Subcutaneous abdominal adipose tissue (tissue), 5 donors: Measurements from ENCODE around the gene CMTM3.
A peak's percentile ranks its signal among the peaks of the same experiment; 100 is the strongest.

ENCODE experiments used
- H3K27ac ChIP-seq: one replicate; pipeline ENCODE4 v1.7.0; 2013; ENCODE audit warnings: low read depth, mild to moderate bottlenecking, inconsistent platforms, low read length, moderate library complexity
- H3K27me3 ChIP-seq, 5 donors: one replicate each; pipeline ENCODE4 v1.7.0; 2013; ENCODE audit warnings: low read length in 5 of 5, inconsistent platforms in 1 of 5; ENCODE audit not compliant: control insufficient read depth in 5 of 5, insufficient read depth in 4 of 5
- H3K36me3 ChIP-seq, 5 donors: one replicate each; pipeline ENCODE4 v1.7.0; 2013; ENCODE audit warnings: low read length in 5 of 5; ENCODE audit not compliant: control insufficient read depth in 5 of 5, insufficient read depth in 5 of 5
- H3K4me1 ChIP-seq, 5 donors: one replicate each; pipeline ENCODE4 v1.7.0; 2013; ENCODE audit warnings: low read length in 5 of 5, mild to moderate bottlenecking in 3 of 5, moderate library complexity in 1 of 5; ENCODE audit not compliant: control insufficient read depth in 5 of 5, insufficient read depth in 5 of 5
- H3K4me3 ChIP-seq, 5 donors: one replicate each; pipeline ENCODE4 v1.7.0; 2013; ENCODE audit warnings: low read length in 5 of 5, low read depth in 1 of 5
- H3K9ac ChIP-seq, 5 donors: one replicate each; pipeline ENCODE4 v1.7.0; 2013; ENCODE audit warnings: low read length in 5 of 5, mild to moderate bottlenecking in 4 of 5, moderate library complexity in 3 of 5
- H3K9me3 ChIP-seq, 5 donors: one replicate each; pipeline ENCODE4 v1.7.0; 2013; ENCODE audit warnings: low read length in 5 of 5; ENCODE audit not compliant: control insufficient read depth in 5 of 5
- donor health status: healthy.
- donor health status: healthy.
- donor health status: healthy.
- donor health status: healthy.
- donor health status: healthy.

CMTM3 gene

GRCh38 chr16:66581246-66581952, 23.1 kb upstream of the CMTM3 start:
- no peaks in the 10 kb centered on the region for H3K9me3 ChIP-seq
- H3K4me1 ChIP-seq, result peaks cover 11 to 52% (median 49%) of the 10 kb centered on the region in 5 donors
- peak overlapping the region in 2 of 5 donors; percentile 16 to 26 for H3K9ac ChIP-seq
- H3K36me3 ChIP-seq, result no peaks in the 10 kb centered on the region
- no peaks in the 10 kb centered on the region for H3K27me3 ChIP-seq
- peak overlapping the region in 1 of 5 donors; percentile 21 for H3K4me3 ChIP-seq
- peak overlapping the region; percentile 53 for H3K27ac ChIP-seq

GRCh38 chr16:66585481-66586239, 18.8 kb upstream of the CMTM3 start:
- H3K4me3 ChIP-seq, result no peak overlapping the region
- no peak overlapping the region for H3K27ac ChIP-seq
- H3K9me3 ChIP-seq, result no peaks in the 10 kb centered on the region
- no peaks in the 10 kb centered on the region for H3K36me3 ChIP-seq
- peak overlapping the region in 1 of 5 donors; percentile 23 for H3K9ac ChIP-seq
- peaks cover 8 to 44% (median 38%) of the 10 kb centered on the region in 5 donors for H3K4me1 ChIP-seq
- no peaks in the 10 kb centered on the region for H3K27me3 ChIP-seq

- Histone ChIP-seq H3K4me3 (peak overlapping the region in 4 of 5 donors; percentile 12 to 59 (median 38)), H3K9me3 (no peaks in the 10 kb centered on the region), H3K27me3 (no peaks in the 10 kb centered on the region), H3K9ac (peak overlapping the region in 2 of 5 donors; percentile 24 to 53), H3K36me3 (no peaks in the 10 kb centered on the region), H3K4me1 (peaks cover 0 to 31% (median 21%) of the 10 kb centered on the region in 5 donors), H3K27ac (no peak overlapping the region)
Observed at GRCh38 chr16:66587881-66588600, 16.5 kb upstream of the CMTM3 start.

GRCh38 chr16:66588981-66589713, 15.4 kb upstream of the CMTM3 start:
- Histone ChIP-seq H3K4me1 (peaks cover 0 to 31% (median 21%) of the 10 kb centered on the region in 5 donors), H3K27ac (no peak overlapping the region), H3K9ac (peak overlapping the region in 2 of 5 donors; percentile 27 to 30), H3K4me3 (no peak overlapping the region), H3K36me3 (no peaks in the 10 kb centered on the region), H3K27me3 (no peaks in the 10 kb centered on the region), H3K9me3 (peaks cover 0 to 1% (median 0%) of the 10 kb centered on the region in 5 donors)

GRCh38 chr16:66590322-66590721, 14.2 kb upstream of the CMTM3 start:
- Histone ChIP-seq H3K27me3 (no peaks in the 10 kb centered on the region), H3K9ac (no peak overlapping the region), H3K4me1 (peaks cover 0 to 35% (median 21%) of the 10 kb centered on the region in 5 donors), H3K4me3 (peak overlapping the region in 1 of 5 donors; percentile 37), H3K36me3 (no peaks in the 10 kb centered on the region), H3K9me3 (peaks cover 0 to 2% (median 0%) of the 10 kb centered on the region in 5 donors), H3K27ac (no peak overlapping the region)

GRCh38 chr16:66591018-66591417, 13.5 kb upstream of the CMTM3 start:
- Histone ChIP-seq H3K9ac (no peak overlapping the region), H3K4me1 (peaks cover 0 to 30% (median 17%) of the 10 kb centered on the region in 5 donors), H3K27me3 (no peaks in the 10 kb centered on the region), H3K36me3 (no peaks in the 10 kb centered on the region), H3K27ac (no peak overlapping the region), H3K9me3 (peaks cover 0 to 2% (median 0%) of the 10 kb centered on the region in 5 donors), H3K4me3 (no peak overlapping the region)

- Histone ChIP-seq H3K4me3 (no peak overlapping the region), H3K27me3 (no peaks in the 10 kb centered on the region), H3K27ac (no peak overlapping the region), H3K9ac (no peak overlapping the region), H3K9me3 (peaks cover 0 to 2% (median 0%) of the 10 kb centered on the region in 5 donors), H3K4me1 (peaks cover 0 to 18% (median 11%) of the 10 kb centered on the region in 5 donors), H3K36me3 (no peaks in the 10 kb centered on the region)
Observed at GRCh38 chr16:66592241-66592640, 12.3 kb upstream of the CMTM3 start.

GRCh38 chr16:66592814-66593213, 11.7 kb upstream of the CMTM3 start:
- Histone ChIP-seq H3K9ac (no peak overlapping the region), H3K9me3 (peaks cover 0 to 2% (median 0%) of the 10 kb centered on the region in 5 donors), H3K4me1 (peaks cover 0 to 12% (median 7%) of the 10 kb centered on the region in 5 donors)

GRCh38 chr16:66594739-66595138, 9.8 kb upstream of the CMTM3 start:
- peaks cover 0 to 2% (median 0%) of the 10 kb centered on the region in 5 donors for H3K9me3 ChIP-seq
- H3K4me1 ChIP-seq, result peaks cover 0 to 7% (median 0%) of the 10 kb centered on the region in 5 donors
- H3K36me3 ChIP-seq, result no peaks in the 10 kb centered on the region
- H3K27ac ChIP-seq, result no peak overlapping the region
- H3K4me3 ChIP-seq, result no peak overlapping the region
- no peak overlapping the region for H3K9ac ChIP-seq
- H3K27me3 ChIP-seq, result no peaks in the 10 kb centered on the region

More at GRCh38 chr16:66592814-66593213, 11.7 kb upstream of the CMTM3 start:
- Histone ChIP-seq H3K4me3 (no peak overlapping the region), H3K27ac (no peak overlapping the region), H3K36me3 (no peaks in the 10 kb centered on the region), H3K27me3 (no peaks in the 10 kb centered on the region)
